A549 (cell line): Measurements from ENCODE around the gene SLC7A4. TPM values are rescaled to one million over a fixed set of nuclear protein-coding genes. Genes with fewer than 3 reads are reported as not detected.

Experiments used
- ATAC-seq, 2 experiments: fragments of 200-7000 bp in 1 of 2; fragments of >200 bp in 1 of 2; cut with Nextera tagmentation in 1 of 2; cut with Tn5 transposase in 1 of 2; 3 replicates each; pipeline versions ENCODE4 v1.8.0 to v1.9.1; 2018 to 2020; ENCODE audit warnings: mild to moderate bottlenecking in 1 of 2, moderate library complexity in 1 of 2
- CTCF ChIA-PET: fragments of 300-600 bp; sonication (Branson Sonifier 250); formaldehyde crosslinking; extraction: SDS; loops from one replicate; lab custom pipeline; 2021; ENCODE audit warnings: antibody characterized with exemption, inconsistent platforms; lab: Yijun Ruan, JAX
- POLR2A ChIA-PET: fragments of 350-600 bp; formaldehyde crosslinking; extraction: SDS; loops from one replicate; lab custom pipeline; 2021; ENCODE audit warnings: antibody characterized with exemption, inconsistent platforms; lab: Yijun Ruan, JAX
- DNase-seq, 2 experiments: peaks; one replicate each; pipeline versions ENCODE4 v3.0.0 to v3.0.0-alpha.2; 2011 to 2016; ENCODE audit warnings: low read depth in 1 of 2, low spot score in 1 of 2
- FAIRE-seq: peaks from 2 replicates; lab custom pipeline; 2011; peaks lifted over from hg19 to GRCh38; lab: Jason Lieb, UNC
- H3K27ac ChIP-seq, 2 experiments: fragments of >200 bp; sonication (Bioruptor Twin); formaldehyde crosslinking; 3 replicates each; pipeline ENCODE4 v1.5.1; 2016 to 2017
- H3K4me1 ChIP-seq: fragments of >200 bp; sonication (Bioruptor Twin); formaldehyde crosslinking; 3 replicates; pipeline ENCODE4 v1.6.1; 2016
- H3K4me2 ChIP-seq: fragments of >200 bp; sonication (Bioruptor Twin); formaldehyde crosslinking; 3 replicates; pipeline ENCODE4 v1.6.1; 2016
- H3K4me3 ChIP-seq: fragments of >200 bp; sonication (Bioruptor Twin); formaldehyde crosslinking; 3 replicates; pipeline ENCODE4 v1.5.1; 2016
- H3K9me3 ChIP-seq: fragments of >200 bp; sonication (Bioruptor Twin); formaldehyde crosslinking; 3 replicates; pipeline ENCODE4 v1.6.1; 2016
- BHLHE40 ChIP-seq: IDR thresholded peaks from 2 replicates; pipeline ENCODE4 v1.6.1; 2012; ENCODE audit warnings: low read depth, low read length, inconsistent platforms
- CHD2 ChIP-seq: fragments of 150-350 bp; IDR thresholded peaks from 2 replicates; pipeline ENCODE4 v1.6.1; 2014; ENCODE audit warnings: low read length; ENCODE audit not compliant: partially characterized antibody
- CTCF ChIP-seq: fragments of >200 bp; sonication (Bioruptor Twin); formaldehyde crosslinking; IDR thresholded peaks from 3 replicates; pipeline ENCODE4 v1.5.1; 2016
- EP300 ChIP-seq, 2 experiments: fragments of >200 bp; sonication (Bioruptor Twin); formaldehyde crosslinking; IDR thresholded peaks; 2 replicates in 1 of 2; 3 replicates in 1 of 2; pipeline ENCODE4 v1.6.1; 2016 to 2017
- GATA3 ChIP-seq: IDR thresholded peaks from 2 replicates; pipeline ENCODE4 v1.6.1; 2012; ENCODE audit warnings: borderline replicate concordance
- HDAC2 ChIP-seq: fragments of 200-600 bp; sonication (generic); IDR thresholded peaks from 2 replicates; pipeline ENCODE4 v1.6.1; 2016
- HEYL ChIP-seq: fragments of 250-450 bp; sonication (Bioruptor Pico); IDR thresholded peaks from 2 replicates; pipeline ENCODE4 v1.8.0; 2021; ENCODE audit warnings: mild to moderate bottlenecking, moderate library complexity
- HOXA7 ChIP-seq: fragments of 250-450 bp; sonication (Bioruptor Pico); IDR thresholded peaks from 2 replicates; pipeline ENCODE4 v1.5.0; 2020; ENCODE audit warnings: mild to moderate bottlenecking, moderate library complexity
- MAZ ChIP-seq: fragments of 150-350 bp; IDR thresholded peaks from 2 replicates; pipeline ENCODE4 v1.6.1; 2014; ENCODE audit warnings: antibody characterized with exemption, low read depth, low read length, borderline replicate concordance
- RAD21 ChIP-seq, 2 experiments: fragments of >200 bp in 1 of 2; sonication (Bioruptor Twin) in 1 of 2; formaldehyde crosslinking in 1 of 2; IDR thresholded peaks in 1 of 2; conservative IDR thresholded peaks in 1 of 2; 2 replicates in 1 of 2; 3 replicates in 1 of 2; pipeline ENCODE4 v1.6.1; 2012 to 2018; ENCODE audit warnings: inconsistent platforms in 1 of 2
- SREBF2 ChIP-seq: fragments of 450-650 bp; IDR thresholded peaks from 2 replicates; pipeline ENCODE4 v1.6.1; 2014; ENCODE audit warnings: mild to moderate bottlenecking, moderate library complexity
- TFCP2L1 ChIP-seq: fragments of 250-450 bp; sonication (Bioruptor Pico); IDR thresholded peaks from 2 replicates; pipeline ENCODE4 v1.5.0; 2021; ENCODE audit warnings: mild to moderate bottlenecking
- ZNF302 ChIP-seq: fragments of 250-450 bp; sonication (Bioruptor Pico); IDR thresholded peaks from 2 replicates; pipeline ENCODE4 v1.9.0; 2021; ENCODE audit warnings: inconsistent platforms, mild to moderate bottlenecking, moderate library complexity
- WGBS: methylation state at CpG from one replicate; pipeline ENCODE4 v1.1.6; 2017; ENCODE audit errors: missing lambda C conversion rate; 5-methylcytosine and 5-hydroxymethylcytosine counted together
- polyA plus RNA-seq, 4 experiments: library from polyadenylated mRNA; depleted of rRNA in 3 of 4; stranded (reverse); fragments of >200 nt; fragmentation: RNase III in 1 of 4; extraction: RNeasy Plus Mini Kit Qiagen cat#74134 plus additional on column Dnase treatment in 1 of 4; gene quantifications; 2 replicates in 3 of 4; 3 replicates in 1 of 4; pipeline ENCODE4 v1.2.3, GENCODE V29; 2011 to 2017
- TF ChIP-seq, protein P1 (sequence below): fragments of 250-450 bp; sonication (Bioruptor Pico); IDR thresholded peaks from 2 replicates; pipeline ENCODE4 v1.5.0; 2021; ENCODE audit warnings: mild to moderate bottlenecking, moderate library complexity, borderline replicate concordance
- TF ChIP-seq, protein P2 (sequence below): IDR thresholded peaks from 2 replicates; pipeline ENCODE4 v1.6.1; 2012; ENCODE audit warnings: low read depth, borderline replicate concordance

The SLC7A4 gene
- polyA plus RNA-seq, 2 of the 4 experiments (the other 2 are of a cell fraction), result not detected

- ChIA-PET CTCF (no interaction called here), POLR2A (no interaction called here)
- ATAC-seq, result no peak
- DNase-seq, result no peak
- H3K4me3 ChIP-seq, result no peak overlapping the region
- 54% methylated on average over 8 of the region's 8 CpGs for WGBS
- FAIRE-seq, result no peak
- H3K4me2 ChIP-seq, result no peak overlapping the region
- no peaks in the 10 kb centered on the region for H3K4me1 ChIP-seq
- TF ChIP-seq ZNF302, result no peak
- TF ChIP-seq CTCF, result no peak
- TF ChIP-seq GATA3, result no peak
- TF ChIP-seq, all 56 proteins: peak for 0
- Histone ChIP-seq H3K9me3 (no peaks in the 10 kb centered on the region), H3K27ac (no peak overlapping the region)
Measured at GRCh38 chr22:21025266-21025665, 7.1 kb downstream of the SLC7A4 start.

DNA sequence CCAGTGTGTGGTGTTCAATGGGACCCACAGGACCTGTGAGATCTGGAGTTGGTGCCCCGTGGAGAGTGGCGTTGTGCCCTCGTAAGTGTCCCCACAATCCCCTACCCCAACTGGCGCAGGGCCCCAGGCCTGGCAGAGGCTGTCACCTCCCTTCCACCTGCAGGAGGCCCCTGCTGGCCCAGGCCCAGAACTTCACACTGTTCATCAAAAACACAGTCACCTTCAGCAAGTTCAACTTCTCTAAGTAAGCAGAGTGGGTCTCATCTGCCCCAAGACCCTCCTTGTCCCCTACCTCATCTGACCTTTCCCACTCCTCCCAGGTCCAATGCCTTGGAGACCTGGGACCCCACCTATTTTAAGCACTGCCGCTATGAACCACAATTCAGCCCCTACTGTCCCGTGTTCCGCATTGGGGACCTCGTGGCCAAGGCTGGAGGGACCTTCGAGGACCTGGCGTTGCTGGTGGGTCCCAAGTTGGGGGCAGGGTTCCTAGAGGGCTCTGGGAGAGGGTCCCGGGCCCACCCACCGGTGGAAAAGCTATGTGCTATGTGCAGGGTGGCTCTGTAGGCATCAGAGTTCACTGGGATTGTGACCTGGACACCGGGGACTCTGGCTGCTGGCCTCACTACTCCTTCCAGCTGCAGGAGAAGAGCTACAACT, 9.3 kb downstream of the SLC7A4 start:
- peak; percentile 61 to 65; a peak in 3 of 6 replicates for ATAC-seq
- no peak overlapping the region for H3K4me3 ChIP-seq
- TF ChIP-seq HEYL (CRISPR knock-in tag) (no peak), EP300 (IDR thresholded peaks at IDR 0.05) (no peak)
- TF ChIP-seq, all 56 proteins: peak for 0
- DNase-seq (no peak), FAIRE-seq (no peak)
- 50% methylated on average over 13 of the region's 13 CpGs for WGBS
- Histone ChIP-seq H3K27ac (no peak overlapping the region), H3K9me3 (no peaks in the 10 kb centered on the region), H3K4me2 (no peak overlapping the region), H3K4me1 (no peaks in the 10 kb centered on the region)
- ChIA-PET CTCF (interaction anchor here (1.2 to 1.5 kb wide), 3 partner anchors 10 to 137 kb away, joined by 3 to 5 read pairs (median 3); no protein-coding TSS in a partner anchor), POLR2A (no interaction called here)

DNA sequence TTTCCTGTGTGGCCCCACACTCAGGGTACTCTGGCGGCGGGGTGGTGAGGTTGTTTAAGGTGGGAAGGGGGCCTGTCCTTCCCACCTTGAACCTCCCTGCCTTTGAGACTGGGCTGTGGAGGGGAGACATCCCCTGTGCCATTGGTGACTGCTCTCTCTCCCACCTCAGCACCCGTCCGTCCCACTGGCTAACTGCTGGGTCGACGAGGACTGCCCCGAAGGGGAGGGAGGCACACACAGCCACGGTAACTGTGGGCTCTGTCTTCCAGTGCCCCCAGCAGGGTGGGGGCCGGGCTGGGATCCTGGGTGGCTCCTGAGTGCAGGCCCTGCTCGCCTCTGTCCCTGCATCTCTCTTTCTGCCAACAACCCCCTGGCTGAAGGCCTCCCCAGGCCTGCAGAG, 9.9 kb downstream of the SLC7A4 start:
- no peak for TF ChIP-seq MAZ
- no peak for TF ChIP-seq HOXA7 (CRISPR knock-in tag)
- no peak for TF ChIP-seq BHLHE40
- TF ChIP-seq SREBF2, result no peak
- no peak for TF ChIP-seq HEYL (CRISPR knock-in tag)
- no peak for TF ChIP-seq HDAC2
- TF ChIP-seq, protein P1, sequence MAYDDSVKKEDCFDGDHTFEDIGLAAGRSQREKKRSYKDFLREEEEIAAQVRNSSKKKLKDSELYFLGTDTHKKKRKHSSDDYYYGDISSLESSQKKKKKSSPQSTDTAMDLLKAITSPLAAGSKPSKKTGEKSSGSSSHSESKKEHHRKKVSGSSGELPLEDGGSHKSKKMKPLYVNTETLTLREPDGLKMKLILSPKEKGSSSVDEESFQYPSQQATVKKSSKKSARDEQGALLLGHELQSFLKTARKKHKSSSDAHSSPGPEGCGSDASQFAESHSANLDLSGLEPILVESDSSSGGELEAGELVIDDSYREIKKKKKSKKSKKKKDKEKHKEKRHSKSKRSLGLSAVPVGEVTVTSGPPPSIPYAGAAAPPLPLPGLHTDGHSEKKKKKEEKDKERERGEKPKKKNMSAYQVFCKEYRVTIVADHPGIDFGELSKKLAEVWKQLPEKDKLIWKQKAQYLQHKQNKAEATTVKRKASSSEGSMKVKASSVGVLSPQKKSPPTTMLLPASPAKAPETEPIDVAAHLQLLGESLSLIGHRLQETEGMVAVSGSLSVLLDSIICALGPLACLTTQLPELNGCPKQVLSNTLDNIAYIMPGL, result no peak
- no peak for TF ChIP-seq CHD2
- TF ChIP-seq TFCP2L1 (CRISPR knock-in tag), result no peak
- 0 out of 6 replicates have a peak, but pooled peaks of 1 of the 2 experiments have one; percentile 7 for ATAC-seq
- FAIRE-seq, result no peak
- Histone ChIP-seq H3K4me2 (no peak overlapping the region), H3K27ac (no peak overlapping the region), H3K9me3 (no peaks in the 10 kb centered on the region), H3K4me1 (no peaks in the 10 kb centered on the region), H3K4me3 (no peak overlapping the region)
- WGBS, result 84% methylated on average over 8 of the region's 10 CpGs
- ChIA-PET CTCF (interaction anchor here (0.9 to 1.1 kb wide), 2 partner anchors 8 to 20 kb away, joined by 3 to 6 read pairs; no protein-coding TSS in a partner anchor), POLR2A (no interaction called here)
- DNase-seq, result no peak

DNA sequence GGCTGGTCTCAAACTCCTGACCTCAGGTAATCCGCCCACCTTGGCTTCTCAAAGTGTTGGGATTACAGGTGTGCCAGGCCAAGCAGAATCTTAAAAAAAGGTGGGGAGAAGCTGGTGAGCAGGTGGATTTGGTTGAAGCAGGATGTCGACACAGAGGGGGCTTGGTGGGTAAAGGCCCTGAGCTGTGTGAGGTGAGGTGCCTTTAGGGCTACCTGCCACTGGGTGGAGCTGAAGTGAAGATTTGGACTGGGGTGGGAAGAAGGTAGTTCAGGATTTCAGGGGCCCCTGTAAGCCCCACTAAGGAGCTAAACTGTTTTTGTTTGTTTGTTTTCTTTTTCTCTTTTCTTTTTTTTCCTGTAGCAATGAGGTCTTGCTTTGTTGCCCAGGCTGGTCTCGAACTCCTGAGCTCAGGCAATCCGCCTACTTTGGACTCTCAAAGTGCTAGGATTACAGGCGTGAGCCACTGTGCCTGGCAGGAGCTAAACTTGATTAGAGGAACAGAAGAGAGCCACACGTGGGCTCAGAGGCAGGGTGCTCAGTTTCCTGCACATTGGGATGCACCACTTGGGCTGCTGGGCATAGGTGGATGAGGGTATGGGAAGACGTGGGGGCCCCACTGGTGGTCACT, 11.4 kb downstream of the SLC7A4 start:
- Histone ChIP-seq H3K4me1 (no peaks in the 10 kb centered on the region), H3K9me3 (no peaks in the 10 kb centered on the region), H3K4me2 (no peak overlapping the region), H3K4me3 (no peak overlapping the region), H3K27ac (no peak overlapping the region)
- 61% methylated on average over 7 of the region's 7 CpGs for WGBS
- FAIRE-seq, result no peak
- ChIA-PET POLR2A (no interaction called here), CTCF (interaction anchor here (0.6 to 2.5 kb wide), 9 partner anchors 8 to 84 kb away, joined by 3 to 9 read pairs (median 4); no protein-coding TSS in a partner anchor)
- DNase-seq, result peak in 1 of 2 experiments; percentile 51
- TF ChIP-seq RAD21 (conservative IDR thresholded peaks at IDR 0.05 in 1 of 2, IDR thresholded peaks at IDR 0.05 in 1 of 2), result peak; percentile 16 to 22; a peak in 1 of 5 replicates
- TF ChIP-seq, protein P2, sequence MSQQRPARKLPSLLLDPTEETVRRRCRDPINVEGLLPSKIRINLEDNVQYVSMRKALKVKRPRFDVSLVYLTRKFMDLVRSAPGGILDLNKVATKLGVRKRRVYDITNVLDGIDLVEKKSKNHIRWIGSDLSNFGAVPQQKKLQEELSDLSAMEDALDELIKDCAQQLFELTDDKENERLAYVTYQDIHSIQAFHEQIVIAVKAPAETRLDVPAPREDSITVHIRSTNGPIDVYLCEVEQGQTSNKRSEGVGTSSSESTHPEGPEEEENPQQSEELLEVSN, result no peak
- peak; percentile 46 to 69; a peak in 3 of 6 replicates for ATAC-seq
